ENCODE results near the gene NFIA. TPM values are rescaled to one million over a fixed set of nuclear protein-coding genes. Genes with fewer than 3 reads are reported as not detected.

Gene NFIA
- total RNA-seq, 4 donors from 2014 or later, result 134 to 183 (median 148) TPM

- intact Hi-C loops (cut with DNase I), result no loop called here
- Histone ChIP-seq H3K27me3 (no peaks in the 10 kb centered on the region), H3K27ac (replicated peaks in 1 of 4) (no peak overlapping the region), H3K4me3 (no peak overlapping the region), H3K36me3 (no peaks in the 10 kb centered on the region), H3K9me3 (no peaks in the 10 kb centered on the region), H3K4me1 (peaks cover 9 to 61% (median 56%) of the 10 kb centered on the region in 4 donors)
- WGBS, result 88% methylated on average over 3 of the region's 3 CpGs
- TF ChIP-seq POLR2AphosphoS5 (IDR thresholded peaks at IDR 0.05), result no peak
- no peak for TF ChIP-seq CTCF (IDR thresholded peaks at IDR 0.05)
- no peak for TF ChIP-seq EP300 (IDR thresholded peaks at IDR 0.05)
- no peak for TF ChIP-seq POLR2A (IDR thresholded peaks at IDR 0.05; ENCODE audit: low read depth)
- DNase-seq (ENCODE audit: extremely low spot score), result no peak
These were observed 148.2 kb downstream of the NFIA start for GRCh38 chr1:61230523-61230922.

GRCh38 chr1:61231795-61232194 is 149.4 kb downstream of the NFIA start:
- peaks cover 3 to 57% (median 45%) of the 10 kb centered on the region in 4 donors for H3K4me1 ChIP-seq
- H3K36me3 ChIP-seq, result no peaks in the 10 kb centered on the region
- no peak for DNase-seq (ENCODE audit: extremely low spot score)
- H3K27ac ChIP-seq (replicated peaks in 1 of 4), result no peak overlapping the region
- no peak overlapping the region for H3K4me3 ChIP-seq
- intact Hi-C loops (cut with DNase I), result no loop called here
- H3K27me3 ChIP-seq, result no peaks in the 10 kb centered on the region
- 94% methylated on average over 2 of the region's 2 CpGs for WGBS
- TF ChIP-seq CTCF (IDR thresholded peaks at IDR 0.05) (no peak), POLR2A (IDR thresholded peaks at IDR 0.05; ENCODE audit: low read depth) (no peak), EP300 (IDR thresholded peaks at IDR 0.05) (no peak), POLR2AphosphoS5 (IDR thresholded peaks at IDR 0.05) (no peak)
- H3K9me3 ChIP-seq, result no peaks in the 10 kb centered on the region

GRCh38 chr1:61233121-61233660 is 150.8 kb downstream of the NFIA start:
- no peak overlapping the region for H3K4me3 ChIP-seq
- no peak for DNase-seq (ENCODE audit: extremely low spot score)
- H3K4me1 ChIP-seq, result peaks cover 3 to 52% (median 34%) of the 10 kb centered on the region in 4 donors
- intact Hi-C loops (cut with DNase I), result no loop called here
- H3K27me3 ChIP-seq, result no peaks in the 10 kb centered on the region
- WGBS, result 89% methylated on average over 6 of the region's 6 CpGs
- no peak overlapping the region for H3K27ac ChIP-seq (replicated peaks in 1 of 4)
- TF ChIP-seq CTCF (IDR thresholded peaks at IDR 0.05) (no peak), EP300 (IDR thresholded peaks at IDR 0.05) (no peak), POLR2AphosphoS5 (IDR thresholded peaks at IDR 0.05) (no peak), POLR2A (IDR thresholded peaks at IDR 0.05; ENCODE audit: low read depth) (no peak)
- no peaks in the 10 kb centered on the region for H3K9me3 ChIP-seq
- no peaks in the 10 kb centered on the region for H3K36me3 ChIP-seq

- intact Hi-C loops (cut with DNase I), result no loop called here
- H3K9me3 ChIP-seq, result no peaks in the 10 kb centered on the region
- H3K27ac ChIP-seq (replicated peaks in 1 of 4), result no peak overlapping the region
- peaks cover 3 to 60% (median 41%) of the 10 kb centered on the region in 4 donors for H3K4me1 ChIP-seq
- no peaks in the 10 kb centered on the region for H3K36me3 ChIP-seq
- H3K27me3 ChIP-seq, result no peaks in the 10 kb centered on the region
- H3K4me3 ChIP-seq, result no peak overlapping the region
- TF ChIP-seq EP300 (IDR thresholded peaks at IDR 0.05), result no peak
- no peak for TF ChIP-seq POLR2A (IDR thresholded peaks at IDR 0.05; ENCODE audit: low read depth)
- no peak for TF ChIP-seq POLR2AphosphoS5 (IDR thresholded peaks at IDR 0.05)
- no peak for TF ChIP-seq CTCF (IDR thresholded peaks at IDR 0.05)
- 92% methylated on average over 3 of the region's 3 CpGs for WGBS
- DNase-seq (ENCODE audit: extremely low spot score), result no peak
These were observed 152.2 kb downstream of the NFIA start for GRCh38 chr1:61234587-61234919.

GRCh38 chr1:61237147-61237546 is 154.8 kb downstream of the NFIA start:
- H3K9me3 ChIP-seq, result no peaks in the 10 kb centered on the region
- no peaks in the 10 kb centered on the region for H3K27me3 ChIP-seq
- peaks cover 8 to 61% (median 43%) of the 10 kb centered on the region in 4 donors for H3K4me1 ChIP-seq
- DNase-seq (ENCODE audit: extremely low spot score), result no peak
- no peak overlapping the region for H3K27ac ChIP-seq (replicated peaks in 1 of 4)
- intact Hi-C loops (cut with DNase I), result no loop called here
- 96% methylated on average over 1 of the region's 1 CpG for WGBS
- no peaks in the 10 kb centered on the region for H3K36me3 ChIP-seq
- no peak overlapping the region for H3K4me3 ChIP-seq
- TF ChIP-seq POLR2A (IDR thresholded peaks at IDR 0.05; ENCODE audit: low read depth), result no peak
- no peak for TF ChIP-seq EP300 (IDR thresholded peaks at IDR 0.05)
- no peak for TF ChIP-seq CTCF (IDR thresholded peaks at IDR 0.05)
- TF ChIP-seq POLR2AphosphoS5 (IDR thresholded peaks at IDR 0.05), result no peak

All from esophagus muscularis mucosa (tissue), 4 donors.